KG1 (cell line): Measurements from ENCODE around the gene VAC14.
"Not testable (repeated sequence)": the region's sequence is repeated elsewhere in the genome, so short reads cannot be mapped to it uniquely, and the experiment has no call there.

Source experiments
- DNase-seq: peaks from one replicate; lab custom pipeline; 2025; lab: John Stamatoyannopoulos, UW

VAC14 gene

DNA sequence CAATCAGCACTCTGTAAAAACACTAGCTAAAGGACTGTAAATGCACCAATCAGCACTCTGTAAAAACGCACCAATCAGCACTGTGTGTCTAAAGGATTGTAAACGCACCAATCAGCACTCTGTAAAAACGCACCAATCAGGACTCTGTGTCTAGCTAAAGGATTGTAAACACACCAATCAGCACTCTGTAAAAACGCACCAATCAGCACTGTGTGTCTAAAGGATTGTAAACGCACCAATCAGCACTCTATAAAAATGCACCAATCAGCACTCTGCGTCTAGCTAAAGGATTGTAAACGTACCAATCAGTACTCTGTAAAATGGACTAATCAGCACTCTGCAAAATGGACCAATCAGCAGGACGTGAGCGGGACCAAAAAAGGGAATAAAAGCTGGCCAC, 58.0 kb downstream of the VAC14 start:
- not testable (repeated sequence) for DNase-seq

DNA sequence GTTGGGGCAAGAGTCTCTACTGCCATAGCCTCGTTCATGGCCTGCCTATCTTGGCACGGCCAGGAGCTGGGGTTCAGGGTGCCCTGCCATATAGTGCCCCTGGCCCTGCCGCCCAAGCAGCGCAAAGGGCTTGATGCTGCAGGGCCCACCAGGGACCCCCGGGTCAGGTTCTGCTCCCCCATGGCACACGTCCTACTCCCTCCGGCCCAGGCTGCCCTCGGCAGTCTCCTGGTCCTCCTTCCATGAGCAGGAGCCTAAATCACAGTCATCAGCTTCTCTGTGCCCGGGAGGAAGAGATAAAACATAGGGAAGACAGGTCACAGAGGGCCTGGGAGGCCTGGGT, 59.2 kb downstream of the VAC14 start:
- no peak for DNase-seq

DNA sequence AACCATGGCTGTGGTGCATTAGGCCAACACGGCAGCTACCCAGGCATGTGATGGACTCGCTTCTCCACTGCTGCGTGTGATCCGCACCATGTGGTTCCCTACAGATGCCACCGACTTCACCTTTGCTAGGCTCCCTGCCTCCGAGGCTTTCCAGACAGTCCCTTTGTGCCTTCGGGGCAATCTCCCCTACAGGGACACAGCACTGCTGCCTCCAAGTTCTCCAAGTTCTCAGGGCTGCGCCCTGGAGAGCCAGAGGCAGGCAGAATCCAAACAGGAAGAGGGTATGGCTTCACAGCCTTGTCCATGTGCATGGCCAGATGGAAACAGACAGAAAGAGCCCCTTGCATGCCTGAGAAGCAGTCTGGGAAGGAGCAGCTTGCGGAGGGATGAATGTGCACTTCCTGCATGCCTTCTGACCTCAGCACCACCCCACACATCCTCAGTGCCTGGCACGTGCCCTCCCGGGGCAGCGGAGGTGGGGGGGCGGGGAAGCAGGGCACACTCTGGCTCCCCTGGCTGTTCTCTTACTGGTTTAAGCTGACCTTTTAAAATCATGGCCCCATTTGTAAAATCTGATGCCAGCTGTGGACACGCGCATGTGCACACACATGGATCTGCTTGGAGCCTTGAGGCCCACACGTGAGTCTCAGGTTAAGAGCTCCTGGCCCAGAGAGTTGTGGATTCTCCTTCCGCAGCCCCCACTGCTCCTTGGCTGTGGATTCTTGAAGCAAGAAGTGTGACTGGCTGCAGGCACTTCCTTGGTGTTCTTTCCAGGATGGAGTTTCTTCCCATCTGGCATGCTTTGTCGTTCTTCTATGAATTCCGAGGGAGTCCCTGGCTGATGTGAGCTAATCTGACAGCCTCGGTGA, 59.8 kb downstream of the VAC14 start:
- DNase-seq = no peak

DNA sequence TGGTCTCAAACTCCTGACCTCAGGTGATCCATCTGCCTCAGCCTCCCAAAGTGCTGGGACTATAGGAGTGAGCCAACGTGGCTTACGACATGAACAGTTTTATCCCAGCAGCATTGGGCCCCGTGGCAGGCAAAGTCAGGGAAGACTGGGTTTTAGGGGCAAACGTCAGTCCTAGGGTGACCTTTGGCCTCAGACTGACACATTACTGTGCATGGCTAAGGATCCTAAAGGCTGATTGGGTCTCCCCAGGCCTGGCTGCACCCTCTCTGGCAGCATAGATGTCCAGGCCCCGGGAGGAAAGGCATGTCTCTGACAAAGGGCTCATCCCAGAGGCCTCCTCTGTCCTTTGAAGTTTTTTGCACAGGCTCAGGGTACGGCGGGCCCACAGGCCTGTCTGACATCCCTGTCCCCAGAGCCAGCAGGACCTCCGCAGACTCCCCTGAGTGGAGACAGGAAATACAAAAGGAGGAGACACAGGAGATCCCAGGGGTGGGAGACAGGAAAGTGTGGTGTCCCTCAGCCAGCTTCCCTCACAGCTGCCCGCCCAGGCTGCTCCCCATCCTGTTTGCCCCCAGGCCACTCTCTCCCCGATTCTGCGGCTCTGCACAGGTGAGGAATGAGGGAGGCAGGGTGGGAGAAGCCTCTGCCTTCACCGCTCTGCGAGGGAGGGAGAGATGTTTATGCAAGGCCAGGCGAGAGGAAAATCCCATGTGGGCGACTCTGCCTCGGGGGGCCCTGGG, 60.6 kb downstream of the VAC14 start:
- no peak for DNase-seq

DNA sequence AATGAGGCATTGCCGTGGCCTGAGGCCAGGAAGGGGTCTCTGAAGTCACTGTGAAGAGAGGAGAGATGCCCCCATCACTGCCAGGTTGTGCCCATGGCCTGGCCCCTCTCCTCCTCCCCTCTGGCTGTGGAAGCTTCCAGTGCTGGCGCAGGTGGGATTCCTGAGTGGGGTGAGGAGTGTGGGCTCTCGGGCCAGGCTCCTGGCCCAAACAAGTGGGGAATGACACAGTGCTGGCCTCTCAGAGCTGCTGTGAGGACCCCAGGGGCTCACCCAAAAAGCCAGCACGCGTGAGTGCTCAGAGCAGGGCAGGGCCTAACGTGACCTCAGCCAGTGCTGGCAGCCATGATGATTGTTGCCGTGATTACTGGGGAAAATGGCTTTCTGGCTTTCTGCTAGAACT, 61.6 kb downstream of the VAC14 start:
- no peak for DNase-seq

DNA sequence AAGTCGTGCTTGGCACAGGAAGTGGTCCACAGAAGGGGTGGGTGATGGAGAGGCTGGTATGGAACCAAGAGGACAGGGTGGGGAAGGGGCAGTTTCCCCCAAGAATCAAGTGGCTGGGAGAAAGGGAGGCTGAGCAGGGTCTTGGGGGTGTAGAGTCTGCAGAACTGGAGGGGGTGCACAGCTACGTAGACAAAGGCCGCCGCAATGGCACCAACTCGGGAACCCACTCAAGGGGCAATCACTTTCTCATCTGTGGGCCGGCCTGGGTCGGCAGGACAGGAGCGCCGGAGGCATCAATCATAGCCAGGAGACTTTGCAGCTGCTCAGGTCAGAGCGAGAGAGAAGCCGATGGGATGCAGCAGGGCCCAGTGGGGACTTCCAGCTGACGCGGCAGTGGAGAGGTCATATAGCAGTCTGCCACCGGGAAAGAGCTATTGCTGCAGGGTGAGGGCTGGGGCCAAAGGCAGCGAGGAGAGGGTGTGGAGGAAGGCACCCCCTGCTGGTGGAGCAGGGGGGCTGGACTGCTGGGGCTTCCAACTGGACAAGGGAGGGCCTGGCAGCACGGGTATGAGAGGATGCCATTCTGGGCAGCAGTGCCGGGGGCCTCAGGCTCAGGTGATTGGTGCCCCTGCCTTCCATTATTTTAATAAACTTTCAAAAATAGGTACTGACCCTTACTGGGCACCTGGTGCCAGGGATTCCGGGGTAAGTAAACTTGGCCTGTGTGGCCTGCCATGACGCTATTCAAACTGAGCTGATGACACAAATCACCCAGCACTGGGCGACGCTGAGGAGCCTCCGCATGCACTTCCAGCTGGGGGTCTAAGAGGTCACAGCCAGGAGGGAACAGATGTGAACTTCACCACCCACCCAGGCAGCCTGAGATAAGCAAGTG, 62.6 kb downstream of the VAC14 start:
- no peak for DNase-seq

DNA sequence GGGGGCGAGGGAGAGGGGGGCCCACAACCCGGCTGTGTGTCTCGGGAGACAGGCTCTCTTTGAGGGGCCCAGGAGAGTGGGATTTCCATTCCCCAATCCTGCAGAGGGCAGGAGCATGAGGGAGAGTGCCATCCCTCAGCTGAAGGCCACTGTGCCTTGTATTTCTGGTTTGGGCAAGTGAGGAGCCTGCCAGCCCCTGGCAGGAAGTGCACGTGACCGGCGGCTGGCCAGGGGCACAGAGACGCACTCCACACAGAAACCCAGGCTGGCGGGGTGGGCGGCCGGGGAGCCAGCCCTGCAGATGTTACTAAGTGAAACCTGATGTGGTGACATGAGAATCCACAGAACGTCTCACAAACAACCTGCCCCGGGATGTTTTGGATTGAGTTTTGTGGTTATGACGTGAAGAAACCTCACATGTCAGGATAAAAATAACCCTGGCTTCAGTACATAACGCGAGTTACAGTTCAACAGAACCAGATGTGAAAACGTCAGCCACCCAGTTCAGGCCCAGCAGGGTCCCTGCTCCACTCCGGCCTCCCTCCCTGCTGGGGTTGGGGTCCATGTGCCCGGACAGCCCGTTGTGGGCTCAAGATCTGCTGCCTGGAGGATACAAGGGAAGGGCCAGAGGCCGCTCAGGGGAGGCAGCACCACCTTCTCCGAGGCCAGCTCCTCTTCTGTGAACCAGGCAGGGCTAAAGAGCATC, 63.4 kb downstream of the VAC14 start:
- DNase-seq = no peak

DNA sequence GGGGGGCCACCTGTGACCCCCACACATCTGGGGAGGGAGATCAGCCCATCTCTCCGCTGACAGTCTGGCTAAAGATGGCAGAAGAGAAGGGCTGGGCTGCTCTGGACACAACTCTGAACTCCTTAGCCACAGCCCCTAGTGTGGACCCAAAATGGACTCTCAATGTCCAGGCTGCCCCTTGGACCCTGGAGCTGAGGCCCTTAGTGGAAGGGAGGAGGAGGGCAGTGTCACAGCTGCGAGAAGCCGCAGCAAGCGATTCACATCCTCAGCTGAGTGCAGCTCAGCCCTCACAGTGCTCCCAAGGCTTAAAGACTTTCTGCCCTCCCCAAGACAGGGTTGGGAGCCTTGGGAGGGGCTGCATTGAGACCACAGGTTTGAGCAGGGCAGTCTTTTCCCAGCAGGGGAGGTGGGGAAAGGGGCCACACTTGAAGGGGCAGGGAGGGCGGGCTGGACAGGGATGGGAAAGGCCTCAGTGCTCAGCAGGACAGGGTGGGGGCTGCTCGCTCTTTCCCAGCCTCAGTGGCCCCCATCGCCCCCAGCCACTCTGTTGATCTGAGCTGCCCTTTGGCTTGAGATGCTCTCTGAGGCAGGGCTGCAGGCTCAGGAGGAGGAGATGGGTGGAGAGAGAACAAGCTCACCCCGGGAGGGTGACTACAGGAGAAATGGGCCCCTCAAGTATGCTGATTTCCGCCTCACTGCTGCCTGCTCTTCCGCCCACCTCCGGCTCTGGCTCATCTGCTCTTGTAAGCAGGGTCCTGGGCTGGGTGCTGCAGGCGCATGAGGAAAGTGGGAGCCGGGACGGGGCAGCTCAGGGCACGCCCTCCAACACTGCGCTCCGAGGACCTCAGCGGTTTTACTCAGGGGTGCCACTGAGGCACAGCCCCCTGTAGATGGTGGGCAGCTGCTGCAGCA, 64.2 kb downstream of the VAC14 start:
- no peak for DNase-seq

DNA sequence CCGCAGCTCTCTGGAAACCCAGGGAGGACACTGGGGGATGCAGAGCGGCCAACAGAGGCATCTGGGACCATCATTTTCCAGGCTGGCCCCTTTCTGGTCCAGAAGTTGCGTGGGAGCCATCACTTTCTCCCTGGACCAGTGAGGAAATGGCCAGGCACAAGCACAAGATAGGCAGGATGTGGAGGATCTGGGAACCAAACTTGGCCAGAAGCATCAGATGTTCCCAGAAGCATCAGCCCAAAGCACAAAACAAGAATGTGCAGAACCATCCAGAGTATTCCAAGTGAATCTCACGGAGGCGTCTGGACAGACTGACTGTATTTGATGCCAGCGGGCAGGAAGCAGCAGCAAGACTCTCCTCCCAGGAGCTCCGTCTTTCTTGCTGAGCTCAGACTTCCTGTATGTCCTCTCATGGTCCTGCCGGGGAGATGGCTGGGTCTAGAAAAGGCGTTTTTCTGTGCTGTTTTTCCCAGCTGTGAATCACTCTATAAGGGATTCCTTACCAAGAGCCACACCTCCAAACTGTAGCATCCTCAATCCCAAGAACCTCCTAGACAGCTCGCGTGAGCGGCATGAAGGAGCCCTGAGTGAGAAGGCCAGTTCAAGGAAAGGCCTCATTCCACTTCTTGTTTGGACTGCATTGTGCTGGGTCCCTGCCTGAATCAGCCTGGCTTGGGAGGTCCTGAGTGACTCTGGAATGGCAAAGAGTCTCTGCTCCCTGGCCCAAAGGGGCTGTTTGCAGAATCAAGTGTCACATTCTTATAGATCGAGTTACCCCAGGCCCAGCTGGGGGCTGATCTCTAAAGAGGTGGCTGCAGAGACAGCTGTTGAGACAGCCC, 65.6 kb downstream of the VAC14 start:
- no peak for DNase-seq

DNA sequence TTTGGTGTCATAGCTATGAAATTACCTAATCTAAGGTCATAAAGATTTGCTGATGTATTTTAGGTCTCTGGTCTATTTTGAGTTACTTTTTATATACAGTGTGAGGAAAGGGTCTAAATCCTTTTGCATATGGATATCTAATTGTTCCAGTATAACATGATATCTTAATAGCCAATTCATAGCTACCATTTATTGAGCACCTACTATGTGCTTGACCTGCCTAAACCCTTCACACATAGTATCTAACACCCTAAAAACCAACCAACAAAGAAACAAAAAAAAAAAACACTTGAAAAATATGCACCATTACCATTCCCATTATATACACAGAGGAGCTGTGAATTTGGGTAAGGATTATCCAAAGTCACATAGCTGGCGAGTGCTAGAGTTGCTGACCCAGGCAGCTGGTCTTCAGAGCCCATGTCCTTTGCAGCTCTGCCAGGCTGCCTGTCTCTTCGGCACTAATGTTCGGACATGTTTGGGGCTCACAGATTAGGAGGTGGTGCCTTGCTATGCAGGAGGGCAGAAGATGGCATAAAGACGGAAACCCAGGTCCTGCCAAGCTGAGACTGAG, 66.3 kb downstream of the VAC14 start:
- DNase-seq = no peak

DNA sequence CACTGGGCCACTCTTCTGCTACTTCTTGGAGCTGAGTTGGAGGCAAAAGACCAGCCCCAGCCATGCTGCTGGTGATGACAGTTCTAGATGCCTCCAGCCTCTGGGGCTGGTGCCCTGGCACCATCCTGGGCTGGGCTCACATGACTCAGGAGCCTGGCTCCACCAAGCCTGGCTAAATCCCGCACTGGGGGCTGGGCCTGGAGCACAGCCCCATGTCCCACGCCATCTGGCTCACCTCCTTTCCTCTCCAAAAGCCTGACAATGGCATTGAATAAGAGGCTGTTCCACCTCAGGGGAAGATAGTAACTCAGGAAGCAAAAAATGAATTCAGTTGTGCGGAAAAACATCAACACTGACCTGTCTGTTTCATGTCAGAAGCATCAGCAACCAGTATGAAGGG, 70.0 kb downstream of the VAC14 start:
- no peak for DNase-seq

DNA sequence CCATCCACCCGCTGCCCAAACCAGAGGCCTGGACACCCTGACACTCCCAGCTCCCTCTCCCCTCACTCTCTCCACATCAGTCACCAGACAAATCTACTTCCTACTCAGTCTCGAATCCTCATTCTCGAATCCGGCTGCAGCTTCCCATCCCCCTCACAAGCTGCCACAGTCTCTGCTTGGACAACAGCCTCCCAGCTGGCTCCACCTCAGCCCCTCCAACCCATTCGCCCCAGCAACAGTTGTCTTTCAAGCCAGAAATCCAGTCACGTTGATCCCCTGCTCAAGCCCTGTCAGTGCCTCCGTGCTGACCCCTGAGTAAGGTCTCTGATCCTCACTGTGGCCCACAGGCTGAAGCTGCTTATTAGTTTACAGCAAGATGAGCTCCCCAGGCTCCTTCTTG, 70.9 kb downstream of the VAC14 start:
- DNase-seq = no peak

DNA sequence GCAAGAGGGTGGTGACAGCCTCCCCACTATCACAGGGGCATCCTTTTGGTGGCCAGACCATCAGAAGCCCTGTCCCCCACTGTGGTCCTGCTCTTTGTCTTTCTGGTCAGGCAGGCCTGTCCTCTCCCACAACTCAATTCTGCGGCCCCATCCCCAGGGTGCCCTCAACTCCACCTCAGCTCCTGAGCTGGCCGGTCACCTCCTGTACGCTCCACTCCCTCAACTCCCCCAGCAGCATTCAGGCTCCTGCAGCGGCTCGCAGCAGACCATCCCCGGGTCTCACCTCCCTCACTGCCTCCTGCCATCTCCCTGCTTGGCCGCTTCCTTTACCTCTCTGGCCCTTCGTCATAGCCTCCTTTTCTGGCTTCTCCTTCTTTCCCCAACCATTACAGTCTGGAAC, 71.7 kb downstream of the VAC14 start:
- DNase-seq = no peak

DNA sequence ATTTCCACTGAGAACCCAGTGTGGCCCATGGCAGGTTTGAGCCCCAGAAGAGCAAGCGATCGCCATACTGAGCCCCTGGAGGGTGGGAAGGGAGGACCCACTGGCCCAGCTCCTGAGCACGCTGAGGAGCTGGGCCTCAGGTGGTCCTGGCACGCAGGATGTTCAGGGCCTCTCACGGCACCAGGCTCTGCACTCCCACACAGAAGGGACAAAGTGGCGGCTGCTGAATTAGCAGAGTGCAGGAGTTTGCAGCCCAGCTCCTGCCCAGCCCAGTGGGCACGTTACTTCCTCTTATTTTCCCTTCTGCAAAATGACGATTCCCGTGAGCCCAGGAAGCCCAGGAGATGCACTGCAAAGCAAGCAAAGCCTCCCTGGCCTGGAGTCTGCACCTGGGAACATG, 72.8 kb downstream of the VAC14 start:
- no peak for DNase-seq

DNA sequence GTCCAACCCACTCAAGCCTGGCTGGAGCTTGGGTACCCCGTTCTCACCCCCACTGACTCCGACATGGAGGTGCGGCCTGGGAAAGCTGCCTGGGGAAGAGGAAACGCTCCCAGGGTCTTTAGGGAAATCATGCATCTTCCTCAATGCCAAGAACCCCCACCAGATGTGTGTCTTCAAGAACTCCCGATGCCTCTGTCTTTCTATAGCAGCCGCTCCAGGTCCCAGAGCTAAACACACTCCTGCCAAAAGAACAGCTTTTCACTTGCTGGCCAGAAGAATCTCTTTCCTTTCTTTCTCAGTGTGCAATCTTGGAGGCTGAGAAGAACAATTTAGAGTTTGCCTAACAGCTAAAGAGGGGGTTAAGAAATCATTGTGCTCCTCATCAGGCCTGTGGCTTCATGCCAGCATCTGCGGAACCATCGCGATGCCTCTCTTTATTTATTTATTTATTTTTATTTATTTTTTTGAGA, 74.0 kb downstream of the VAC14 start:
- no peak for DNase-seq

DNA sequence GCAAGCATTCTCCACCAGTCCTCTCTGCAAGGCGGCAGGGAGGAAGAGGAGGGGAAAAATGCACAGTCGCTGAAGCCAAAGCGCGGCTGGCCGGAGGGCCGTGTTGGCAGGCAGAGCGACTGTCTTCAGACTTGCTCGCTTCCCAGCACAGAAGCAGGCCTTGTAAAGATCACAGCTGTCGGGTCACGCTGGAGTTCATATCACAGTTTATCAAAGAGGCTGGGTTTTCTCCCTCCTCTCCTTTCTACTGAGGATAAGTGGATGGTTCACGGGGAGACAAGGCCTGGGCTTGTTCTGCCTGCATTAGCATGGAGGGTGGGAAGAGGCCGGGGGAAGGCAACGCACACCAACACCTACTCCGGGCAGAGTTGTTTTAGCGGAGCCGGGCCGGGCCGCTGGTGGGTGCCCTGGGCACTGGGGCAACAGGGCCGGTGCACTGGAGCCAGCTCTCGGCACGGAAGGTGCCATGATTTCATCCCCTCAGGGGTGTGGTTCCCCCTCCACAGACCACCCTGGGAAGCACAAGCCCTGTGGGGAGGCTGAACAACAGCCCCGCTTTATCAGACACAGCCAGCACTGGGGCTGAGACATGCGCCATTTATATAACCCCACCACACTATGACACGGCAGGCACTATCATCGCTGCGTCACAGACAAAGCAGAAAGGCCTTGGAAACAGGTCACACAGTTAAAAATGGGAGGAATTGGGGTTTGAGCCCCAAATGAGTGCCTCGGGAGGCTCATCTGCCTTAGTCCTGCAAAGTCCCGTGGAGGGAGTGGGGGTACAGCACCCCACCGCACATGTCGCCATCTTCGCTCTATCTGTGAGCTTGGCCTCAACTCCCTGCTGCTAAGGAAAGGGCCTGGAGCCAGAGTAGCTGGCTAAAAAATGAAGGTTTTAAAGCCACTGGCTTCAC, 74.8 kb downstream of the VAC14 start:
- no peak for DNase-seq

DNA sequence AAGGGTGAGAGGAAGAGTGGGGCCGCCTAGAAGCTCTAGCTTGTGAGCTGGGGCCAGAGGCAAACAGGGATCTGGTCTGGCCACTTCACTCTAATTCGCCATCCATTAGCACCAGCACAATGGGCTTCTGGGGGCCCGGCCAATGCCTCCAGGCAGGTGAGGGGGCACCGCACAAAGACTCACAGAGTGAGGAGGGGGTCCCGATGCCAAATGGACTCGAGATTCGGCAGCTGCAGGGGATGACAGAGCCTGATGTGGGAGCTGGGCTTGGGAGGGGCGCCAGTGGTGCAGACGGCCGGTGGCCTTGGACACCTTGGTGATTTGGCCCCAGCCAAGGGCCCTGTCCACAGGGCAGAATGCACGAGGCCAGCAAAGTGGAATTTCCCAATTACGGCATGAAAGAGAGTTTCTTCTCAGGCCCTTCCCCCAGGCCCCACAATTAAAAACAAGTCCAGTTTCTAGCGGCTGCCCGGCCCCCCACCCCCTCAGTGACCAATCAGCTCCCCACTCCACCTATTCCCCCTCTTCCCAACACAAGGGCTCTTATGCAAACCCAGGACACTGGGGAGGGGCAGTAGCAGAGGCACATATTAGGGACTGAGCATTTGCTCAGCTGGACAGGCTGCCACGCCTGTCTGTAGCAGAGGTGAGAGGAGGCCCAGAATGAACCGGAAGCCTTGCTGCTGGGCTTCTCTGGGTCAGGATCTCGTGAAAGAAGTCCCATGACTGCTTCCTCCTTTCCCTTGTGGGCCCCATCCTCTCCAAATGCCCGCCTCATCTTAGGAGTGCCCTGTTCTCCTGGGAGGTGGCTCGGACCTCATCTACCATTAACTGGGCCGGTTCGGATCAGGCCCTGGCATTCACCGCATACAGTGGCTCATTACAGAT, 75.7 kb downstream of the VAC14 start:
- no peak for DNase-seq
